NOMO-1 treated with dmso at 0.1 percent for 144 hours (cell line): Measurements from ENCODE around the gene SARS2.

Experiments used
- DNase-seq: peaks from one replicate; lab custom pipeline; 2025; ENCODE audit not compliant: unreplicated experiment; lab: John Stamatoyannopoulos, UW

The SARS2 gene

DNA sequence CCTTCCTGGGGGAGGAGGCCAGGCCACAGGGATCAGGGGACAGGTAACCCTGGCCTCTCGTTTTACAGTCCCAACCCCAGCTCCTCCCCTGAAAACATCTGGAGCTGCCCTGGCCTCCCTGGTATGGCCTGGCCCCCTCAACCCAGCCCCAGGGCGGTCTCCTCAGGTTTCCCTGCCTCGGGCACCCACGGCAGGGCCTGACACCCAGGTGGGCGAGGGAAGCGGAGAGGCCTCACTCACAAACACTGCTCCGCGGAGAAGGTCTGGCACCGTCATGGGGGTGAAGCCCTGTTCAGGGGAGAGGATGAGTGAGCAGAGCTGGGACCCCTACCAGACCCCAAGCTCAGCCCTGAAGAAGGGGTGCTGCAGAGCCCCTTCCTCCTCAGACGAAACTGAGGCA lies 12.0 kb downstream of the SARS2 start:
- DNase-seq: no peak

DNA sequence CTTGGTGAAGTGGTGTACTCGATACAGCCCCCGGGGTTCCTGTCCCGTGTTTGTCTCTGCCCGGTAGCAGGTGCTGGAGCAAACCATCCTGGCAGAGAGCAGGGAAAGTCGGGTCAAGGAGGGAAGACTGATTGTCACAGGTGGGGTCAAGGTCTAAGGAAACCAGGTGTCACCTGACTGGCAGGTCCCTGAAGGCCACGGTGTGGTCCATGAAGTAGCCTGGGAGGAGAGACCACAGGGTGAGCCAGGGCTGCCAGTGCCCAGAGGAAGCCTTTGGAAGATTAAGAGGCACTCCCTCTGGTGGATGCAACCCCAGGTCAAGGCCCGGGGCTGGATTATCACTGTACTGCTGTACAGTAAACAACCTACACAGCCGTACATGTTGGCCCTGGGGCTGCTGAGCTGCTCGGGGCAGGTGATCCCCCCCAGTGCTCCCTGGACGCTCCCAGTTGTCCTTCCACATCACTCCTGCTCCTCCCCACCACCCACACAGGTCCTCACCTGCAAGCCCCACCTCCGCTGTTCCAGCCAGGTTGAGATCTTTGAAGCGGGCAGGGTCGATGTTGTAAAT lies 12.6 kb downstream of the SARS2 start:
- no peak for DNase-seq

DNA sequence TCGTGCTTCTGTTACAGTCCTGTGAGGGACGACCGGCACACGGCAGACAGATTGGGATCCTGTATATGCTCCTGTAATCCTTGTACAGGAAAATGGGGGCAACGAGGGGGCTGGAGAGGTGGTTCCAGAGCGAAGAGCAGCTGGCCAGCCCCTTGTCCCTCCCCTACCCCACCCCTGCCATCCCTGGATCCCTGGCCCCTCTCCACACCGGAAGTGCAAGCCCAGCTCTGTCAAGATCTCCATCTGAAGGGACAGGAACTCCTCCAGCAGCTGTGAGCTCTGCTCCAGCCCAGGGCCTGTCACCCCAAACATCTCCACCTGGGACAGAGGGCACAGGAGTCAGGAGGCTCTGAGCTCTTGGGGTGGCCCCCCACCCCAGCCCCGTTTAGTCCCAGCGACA lies 13.0 kb downstream of the SARS2 start:
- DNase-seq: no peak

DNA sequence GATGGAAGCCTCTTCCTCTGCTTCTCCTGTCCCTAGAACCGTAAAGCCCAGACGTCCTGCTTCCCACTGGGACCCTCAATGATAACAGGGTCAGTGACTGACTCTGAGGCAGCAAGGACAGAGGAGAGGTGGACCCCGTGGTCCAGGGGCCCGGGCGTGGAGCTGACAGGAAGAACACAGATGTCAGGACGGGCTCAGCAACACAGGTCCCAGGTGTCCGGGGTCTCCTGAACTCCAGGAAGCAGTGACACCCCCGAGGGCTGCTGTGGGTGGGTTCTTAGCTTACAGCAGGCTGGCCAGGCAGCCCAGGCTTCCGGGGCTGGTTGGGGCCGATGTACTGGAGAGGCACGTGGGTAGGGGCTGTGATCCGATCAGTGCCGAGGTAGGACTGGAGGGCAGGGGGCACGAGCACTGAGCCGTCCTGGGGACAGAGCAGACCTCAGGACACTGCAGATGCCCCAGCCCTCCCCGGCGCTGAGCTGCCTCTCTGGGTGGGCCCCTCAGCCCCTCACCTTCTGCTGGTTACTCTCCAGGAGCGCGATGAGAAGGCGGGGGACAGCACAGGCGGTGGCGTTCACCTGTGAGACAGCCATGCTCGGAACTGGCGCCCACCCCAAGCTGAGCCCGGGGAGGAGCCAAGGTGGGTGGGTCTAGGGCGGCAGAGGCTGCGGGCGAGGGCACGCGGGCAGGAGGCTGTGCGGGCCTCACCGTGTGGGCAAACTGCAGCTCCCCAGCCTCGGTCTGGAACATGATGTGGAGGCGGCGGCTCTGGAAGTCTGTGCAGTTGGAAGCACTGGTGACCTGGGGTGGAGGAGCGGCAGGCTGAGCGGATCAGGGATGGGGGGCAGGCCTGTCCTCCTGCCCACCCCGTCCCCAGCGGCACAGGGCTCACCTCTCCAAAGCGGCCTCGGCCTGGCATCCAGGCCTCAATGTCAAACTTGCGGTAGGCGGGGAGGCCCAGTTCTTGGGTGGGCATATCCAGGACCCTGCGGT lies 14.9 kb downstream of the SARS2 start:
- DNase-seq: no peak

DNA sequence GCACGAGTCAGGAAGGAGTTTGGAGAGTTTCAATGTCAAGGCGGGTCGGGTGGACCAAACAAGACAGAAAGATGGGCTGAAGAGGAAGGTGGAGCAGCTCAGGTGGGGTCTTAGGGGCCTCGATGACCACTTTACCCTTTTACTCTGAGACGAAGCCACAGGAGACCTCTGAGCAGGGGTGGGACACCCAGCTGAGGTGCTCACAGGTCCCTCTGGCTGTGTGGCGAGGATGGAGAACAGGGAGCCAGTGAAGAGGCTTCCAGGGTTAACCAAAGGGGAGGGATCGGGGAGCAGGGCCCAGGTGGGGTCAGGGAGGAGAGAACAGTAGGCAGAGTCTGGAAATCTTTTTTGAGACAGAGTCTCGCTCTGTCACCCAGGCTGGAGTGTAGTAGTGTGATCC lies 16.6 kb downstream of the SARS2 start:
- DNase-seq: no peak

DNA sequence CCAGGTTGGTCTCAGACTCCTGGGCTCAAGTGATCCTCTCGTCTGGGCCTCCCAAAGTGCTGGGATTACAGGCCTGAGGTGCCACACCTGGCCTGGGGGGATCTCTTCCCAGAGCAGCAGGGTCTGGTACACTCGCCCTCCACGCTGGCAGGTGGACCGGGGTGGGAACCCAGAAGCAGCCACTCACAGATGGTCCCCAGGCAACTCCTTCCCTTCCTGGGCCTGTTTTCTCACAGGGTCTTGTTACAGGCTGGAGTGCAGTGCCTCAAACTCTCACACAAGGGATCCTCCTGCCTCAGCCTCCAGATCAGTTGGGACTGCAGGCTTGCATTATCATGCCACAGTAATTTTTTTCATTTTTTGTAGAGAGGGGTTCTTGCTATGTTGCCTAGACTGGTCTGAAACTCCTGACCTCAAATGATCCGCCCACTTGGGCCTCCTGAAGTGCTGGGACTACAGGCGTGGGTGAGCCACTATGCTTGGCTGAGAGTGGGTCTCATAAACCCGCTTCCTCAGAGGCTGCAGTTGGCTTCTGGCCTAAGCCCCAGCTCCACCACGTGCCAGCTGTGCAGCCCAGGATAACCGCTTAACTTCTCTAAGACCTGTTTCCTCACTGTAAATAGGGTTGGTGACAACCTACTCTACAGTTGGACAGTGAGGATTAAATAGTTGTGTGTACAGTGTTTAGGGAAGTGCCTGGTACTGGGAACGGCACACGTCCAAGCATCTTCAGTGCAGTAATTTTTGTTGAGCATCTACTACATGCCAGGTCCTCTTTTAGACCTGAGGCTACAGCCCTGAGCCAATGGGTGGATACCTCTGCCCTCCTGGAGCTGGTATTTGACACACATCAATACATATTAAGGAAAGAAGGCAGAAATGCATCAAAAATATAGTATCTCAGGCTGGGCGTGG lies 17.7 kb downstream of the SARS2 start:
- no peak for DNase-seq

DNA sequence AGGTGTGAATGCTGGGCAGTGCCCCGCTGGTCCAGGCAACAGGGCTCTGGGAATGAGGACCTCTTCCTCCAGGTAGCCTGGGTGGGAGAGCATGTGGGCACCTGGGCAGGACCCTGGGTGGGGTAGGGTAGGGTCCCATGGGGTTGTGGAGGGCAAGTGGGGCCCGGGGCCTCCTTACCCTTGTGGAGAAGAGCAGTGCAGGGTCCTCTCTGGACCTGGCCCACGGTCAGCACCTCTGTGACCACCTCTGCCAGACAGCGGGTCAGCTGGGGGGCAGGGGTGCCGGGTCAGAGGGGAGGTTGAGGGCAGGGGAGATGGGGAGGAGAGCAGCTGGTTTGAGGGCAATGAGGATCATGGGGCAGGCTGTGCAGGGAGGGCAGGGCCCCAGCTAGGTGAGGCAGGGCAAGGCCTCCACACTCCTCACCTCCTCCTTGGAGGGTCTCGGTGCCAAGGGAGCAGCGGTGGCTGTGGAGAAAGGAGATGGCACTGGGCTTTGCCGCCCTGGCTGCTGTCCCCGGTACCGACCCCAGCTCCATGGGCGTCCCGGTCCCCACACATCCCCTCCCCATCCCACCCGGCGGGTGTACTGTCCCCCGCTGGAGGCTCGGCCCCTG lies 19.1 kb downstream of the SARS2 start:
- DNase-seq: no peak

DNA sequence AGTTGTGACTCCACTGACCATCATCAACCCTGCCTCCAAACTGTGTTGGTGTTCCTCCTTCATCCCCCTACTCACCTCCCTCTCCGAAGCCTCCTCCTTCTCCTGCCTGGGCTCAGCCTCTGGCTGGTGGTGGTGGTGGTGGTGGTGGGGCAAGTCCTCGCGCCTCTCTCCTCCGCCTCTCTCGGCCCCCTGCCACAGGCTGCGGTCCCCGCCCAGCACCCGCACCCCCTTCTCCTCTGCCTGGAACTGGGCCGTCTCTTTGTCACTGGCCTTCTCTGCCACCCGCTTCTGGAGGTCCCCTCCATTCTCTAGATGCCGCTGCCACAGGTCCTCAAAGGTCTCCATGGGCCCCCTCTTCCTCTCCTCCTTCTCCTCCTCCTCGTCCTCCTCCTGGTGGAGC lies 20.1 kb downstream of the SARS2 start:
- DNase-seq: no peak

DNA sequence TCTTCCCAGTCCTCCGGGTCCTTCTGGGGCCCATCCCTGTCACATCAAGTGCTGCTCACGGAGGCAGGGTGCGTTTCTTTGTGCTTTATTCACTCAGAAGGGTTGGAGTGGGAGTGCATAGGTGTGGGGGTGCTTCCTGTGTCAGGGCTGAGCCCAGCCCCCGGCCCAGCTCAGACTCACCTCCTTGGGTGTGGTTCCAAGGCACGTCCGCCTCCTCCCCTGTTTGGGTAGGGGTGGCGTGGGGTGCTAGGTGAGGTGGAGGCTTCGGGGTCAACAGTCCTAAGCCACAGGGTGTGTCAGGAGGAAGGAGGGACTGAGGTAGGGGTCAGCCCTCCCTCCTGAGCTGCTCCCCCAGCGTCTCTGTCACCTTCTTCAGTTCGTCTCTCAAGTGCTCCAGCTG lies 21.7 kb downstream of the SARS2 start:
- DNase-seq: no peak

DNA sequence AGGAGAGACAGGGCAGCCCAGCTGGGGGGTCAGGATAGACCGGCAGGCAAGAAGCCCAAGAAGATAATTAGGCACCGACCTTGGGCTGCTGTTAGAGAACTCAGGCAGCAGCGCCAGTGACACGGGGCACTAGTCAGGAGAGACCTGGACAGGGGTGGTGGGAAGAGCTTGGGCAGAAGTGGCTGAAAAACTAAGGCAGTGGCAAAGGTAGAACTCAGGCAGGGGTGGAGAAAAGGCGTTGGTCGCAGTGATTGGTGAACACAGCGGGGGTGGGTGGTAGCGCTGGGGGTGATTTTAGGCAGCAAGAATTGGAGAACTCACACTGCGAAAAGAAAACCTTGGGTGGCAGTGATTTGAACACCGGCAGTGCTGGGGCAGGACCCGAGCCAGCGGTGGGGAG lies 22.9 kb downstream of the SARS2 start:
- no peak for DNase-seq

DNA sequence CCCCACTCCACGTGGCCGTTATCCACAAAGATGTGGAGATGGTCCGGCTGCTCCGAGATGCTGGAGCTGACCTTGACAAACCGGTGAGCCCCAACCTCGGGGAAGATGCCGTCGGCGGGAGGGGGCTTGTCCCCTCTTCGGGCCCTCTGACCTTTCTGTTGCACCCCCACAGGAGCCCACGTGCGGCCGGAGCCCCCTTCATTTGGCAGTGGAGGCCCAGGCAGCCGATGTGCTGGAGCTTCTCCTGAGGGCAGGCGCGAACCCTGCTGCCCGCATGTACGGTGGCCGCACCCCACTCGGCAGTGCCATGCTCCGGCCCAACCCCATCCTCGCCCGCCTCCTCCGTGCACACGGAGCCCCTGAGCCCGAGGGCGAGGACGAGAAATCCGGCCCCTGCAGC lies 23.3 kb downstream of the SARS2 start:
- no peak for DNase-seq

DNA sequence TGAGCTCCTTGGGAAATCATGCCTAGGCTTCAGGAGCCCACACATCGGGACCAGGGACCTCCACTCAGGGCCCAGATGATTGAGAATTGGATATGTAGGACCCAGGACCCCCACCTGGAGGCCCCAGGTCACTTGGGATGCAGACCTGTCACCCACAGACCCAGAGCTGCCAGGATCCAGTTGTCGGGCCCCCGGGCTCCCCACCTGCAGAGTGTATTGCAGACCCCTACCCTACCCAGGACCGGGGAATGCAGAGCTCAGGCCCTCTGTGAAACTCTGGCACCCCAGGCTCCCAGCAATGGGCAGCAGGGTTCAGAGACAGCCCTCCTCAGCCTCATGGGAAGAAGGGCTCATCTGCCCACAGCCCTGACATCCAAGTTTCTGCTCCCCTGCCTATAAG lies 24.9 kb downstream of the SARS2 start:
- no peak for DNase-seq

DNA sequence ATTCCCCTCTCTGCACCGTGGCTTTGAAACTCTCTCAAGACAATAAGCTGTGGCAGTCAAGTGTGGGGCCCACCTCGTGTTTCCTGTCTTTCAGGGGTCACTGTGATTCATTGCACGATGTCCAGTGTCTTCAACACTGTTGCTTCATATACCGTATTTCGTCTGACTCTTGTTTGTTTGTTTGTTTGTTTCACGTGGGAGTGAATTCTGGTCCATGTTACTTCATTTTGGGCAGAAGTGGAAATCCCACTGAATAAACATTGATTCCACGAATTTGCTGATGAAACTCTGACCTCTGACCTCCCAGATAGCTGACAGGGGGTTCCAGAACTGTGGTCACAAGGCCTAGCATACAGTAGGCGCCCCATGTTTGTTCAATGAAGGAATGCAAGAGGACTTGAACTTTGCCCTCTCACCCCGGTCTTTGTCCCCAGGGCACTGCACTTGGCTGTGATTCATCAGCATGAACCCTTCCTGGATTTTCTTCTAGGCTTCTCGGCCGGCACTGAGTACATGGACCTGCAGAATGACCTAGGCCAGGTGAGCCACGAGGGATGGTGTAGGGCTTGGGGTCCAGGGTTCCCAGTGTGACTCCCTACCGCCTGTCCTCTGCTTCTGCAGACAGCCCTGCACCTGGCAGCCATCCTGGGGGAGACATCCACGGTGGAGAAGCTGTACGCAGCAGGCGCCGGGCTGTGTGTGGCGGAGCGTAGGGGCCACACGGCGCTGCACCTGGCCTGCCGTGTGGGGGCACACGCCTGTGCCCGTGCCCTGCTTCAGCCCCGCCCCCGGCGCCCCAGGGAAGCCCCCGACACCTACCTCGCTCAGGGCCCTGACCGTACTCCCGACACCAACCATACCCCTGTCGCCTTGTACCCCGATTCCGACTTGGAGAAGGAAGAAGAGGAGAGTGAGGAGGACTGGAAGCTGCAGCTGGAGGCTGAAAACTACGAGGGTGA lies 25.7 kb downstream of the SARS2 start:
- DNase-seq: no peak

DNA sequence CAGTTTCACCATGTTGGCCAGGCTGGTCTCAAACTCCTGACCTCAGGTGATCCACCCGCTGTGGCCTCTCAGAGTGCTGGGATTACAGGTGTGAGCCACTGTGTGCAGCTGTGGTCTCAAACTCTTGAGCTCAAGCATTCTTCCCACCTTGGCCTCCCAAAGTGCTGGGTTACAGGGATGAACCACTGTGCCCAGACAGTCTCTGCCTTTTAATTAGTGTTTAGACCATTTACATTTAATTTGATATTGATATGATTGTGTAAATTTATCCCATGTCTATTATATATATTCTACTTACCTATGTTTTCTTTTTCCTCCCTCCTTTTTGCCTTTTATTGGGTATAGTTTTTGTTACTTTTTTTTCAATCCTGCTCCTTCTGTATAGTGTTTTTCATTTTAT lies 28.9 kb downstream of the SARS2 start:
- no peak for DNase-seq

DNA sequence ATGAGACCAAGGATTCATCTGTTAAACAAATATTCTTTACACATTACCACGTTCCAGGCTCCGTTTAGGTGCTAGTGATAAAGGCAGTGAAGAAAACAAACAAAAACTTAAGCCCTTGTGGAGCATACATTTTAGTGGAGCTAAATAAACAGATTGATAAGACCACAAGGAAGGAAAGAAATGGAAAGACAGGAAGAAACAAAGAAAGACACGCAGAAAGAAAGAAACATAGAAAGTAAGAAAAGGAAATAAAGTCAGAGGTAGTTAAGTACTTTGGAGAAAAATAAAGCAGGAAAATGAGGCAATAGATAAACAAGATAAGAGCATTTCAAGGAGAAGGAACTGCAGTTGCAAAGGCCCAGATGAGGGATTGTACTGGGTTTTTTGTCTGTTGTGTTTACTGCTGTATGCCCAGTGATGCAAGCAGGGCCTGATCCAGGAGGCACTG lies 29.8 kb downstream of the SARS2 start:
- DNase-seq: no peak

DNA sequence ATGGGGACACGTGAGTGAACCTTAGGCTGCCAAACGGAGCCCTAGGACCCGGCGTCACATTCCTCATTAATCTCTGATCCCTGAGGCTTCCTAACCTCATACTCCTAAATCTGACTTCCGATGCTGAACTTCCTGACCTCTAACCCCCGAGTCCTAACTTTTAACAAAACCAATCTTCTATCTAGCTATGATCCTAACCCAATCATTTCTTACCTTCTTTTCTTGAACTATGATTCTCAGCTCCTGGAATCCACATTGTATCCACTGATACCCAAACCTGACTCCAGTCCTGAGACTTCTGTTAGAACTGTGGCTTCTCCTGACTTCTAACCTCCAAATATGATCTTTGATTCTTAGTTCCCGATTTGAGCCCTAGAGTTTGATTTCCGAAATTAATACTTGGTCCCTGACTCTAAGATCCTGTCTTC lies 30.3 kb downstream of the SARS2 start:
- no peak for DNase-seq

DNA sequence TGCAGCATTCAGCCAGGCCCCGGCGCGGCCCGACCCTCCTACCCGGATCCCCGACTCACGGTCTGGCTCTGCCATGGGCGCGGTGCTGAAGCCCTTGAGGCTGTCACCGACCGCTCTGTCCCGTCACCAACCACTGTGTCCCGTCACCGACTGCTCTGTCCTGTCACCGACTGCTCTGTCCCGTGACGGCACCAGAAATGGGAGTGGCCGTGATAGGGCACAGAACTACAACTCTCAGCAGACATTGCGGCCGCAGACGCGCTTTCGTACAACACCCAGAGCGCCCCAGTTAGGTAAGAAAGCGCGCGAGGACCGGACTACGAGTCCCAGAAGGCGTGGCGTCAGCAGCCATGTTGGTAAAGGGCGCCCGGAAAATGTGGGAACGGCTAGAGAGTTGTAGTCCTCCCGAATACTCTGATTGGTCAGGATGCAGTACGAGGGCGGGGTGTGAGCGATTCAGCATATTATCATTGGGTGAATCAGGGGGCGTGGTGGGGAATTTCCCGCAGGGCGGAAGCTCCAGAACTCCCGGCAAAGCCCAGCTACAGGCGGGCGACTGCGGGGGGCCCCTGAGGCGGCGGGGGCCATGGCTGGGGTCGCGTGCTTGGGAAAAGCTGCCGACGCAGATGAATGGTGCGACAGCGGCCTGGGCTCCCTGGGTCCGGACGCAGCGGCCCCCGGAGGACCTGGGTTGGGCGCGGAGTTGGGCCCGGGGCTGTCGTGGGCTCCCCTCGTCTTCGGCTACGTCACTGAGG lies 30.9 kb downstream of the SARS2 start, which contains the start of the genes NFKBIB and SIRT2:
Gene NFKBIB (plus strand): TSS at position 523 of the 755 bp plus-strand sequence. CDS start 64 bp downstream, at position 587.
Gene SIRT2 (minus strand): TSS at position 172 of the 755 bp plus-strand sequence. CDS start 97 bp downstream, at position 75.
- peak; percentile 99 for DNase-seq

DNA sequence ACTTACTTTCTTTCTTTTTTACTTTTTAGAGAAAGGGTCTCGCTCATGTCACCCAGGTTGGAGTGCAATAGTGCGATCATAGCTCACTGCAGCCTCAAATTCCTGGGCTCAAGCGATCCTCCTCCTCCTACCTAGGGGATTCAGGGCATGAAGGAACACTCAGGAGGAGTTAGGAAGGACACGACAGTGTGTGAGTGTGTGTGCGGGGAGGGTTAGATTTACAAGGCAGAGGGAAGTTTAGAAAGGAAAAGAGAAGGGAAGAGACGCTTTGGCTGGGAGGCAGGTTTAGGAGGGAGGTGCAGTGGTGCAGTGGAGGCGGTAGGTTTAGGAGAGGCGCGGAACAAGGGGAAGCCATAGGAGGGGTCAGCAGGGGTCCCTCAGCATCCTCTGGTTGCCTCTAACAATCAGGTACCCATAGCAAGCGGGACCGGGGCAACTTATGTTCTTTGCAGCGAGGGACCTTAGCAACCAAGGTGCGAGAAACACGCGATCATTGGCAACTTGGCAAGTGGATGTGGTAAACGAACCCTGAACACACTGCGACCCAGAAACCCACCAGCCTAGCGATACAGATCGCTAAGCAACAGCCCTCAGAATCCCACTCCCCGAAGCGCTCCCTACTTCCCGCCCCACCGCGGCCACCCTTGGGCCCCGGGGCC lies 31.6 kb downstream of the SARS2 start:
- no peak for DNase-seq
